ENCODE measurements around the gene CDKL5.

DNA sequence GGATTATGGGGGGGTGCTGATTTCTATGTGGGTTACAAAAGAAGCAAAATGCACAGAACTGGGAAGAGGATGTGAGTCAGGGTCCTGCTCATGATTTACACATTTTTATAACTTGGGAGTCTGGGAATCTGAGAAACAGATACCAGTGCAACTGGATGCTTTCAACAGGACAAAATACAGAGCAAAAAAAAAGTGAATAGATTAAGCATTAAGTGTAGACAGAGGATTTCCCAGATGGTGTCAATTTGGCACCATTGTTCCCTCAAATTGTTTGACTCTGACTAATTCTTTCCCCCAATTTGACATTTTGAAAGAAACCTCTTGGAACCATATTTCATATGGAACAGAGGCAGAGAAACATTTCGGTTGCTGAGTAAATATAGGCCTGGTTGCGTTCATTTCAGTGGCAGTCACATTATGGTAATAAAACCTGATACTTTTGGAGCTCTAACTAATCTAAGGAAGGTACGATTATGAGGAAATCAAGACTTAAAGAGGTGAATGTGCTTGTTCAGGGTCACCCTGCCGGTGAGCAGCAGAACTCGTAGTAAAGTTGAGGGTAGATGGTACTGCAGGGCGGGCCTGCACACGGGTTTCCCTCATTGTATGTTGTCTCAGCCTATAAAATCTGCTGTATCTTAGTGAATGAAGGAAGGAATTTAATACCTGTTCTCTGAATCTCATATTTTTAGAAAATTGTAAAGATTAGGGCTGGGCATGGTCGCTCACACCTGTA, 18.7 kb upstream of the CDKL5 start:
- no peak for TF ChIP-seq BHLHE40 (IDR thresholded peaks at IDR 0.05; ENCODE audit: borderline replicate concordance)
- no peak for TF ChIP-seq LEF1 (IDR thresholded peaks at IDR 0.05; ENCODE audit: borderline replicate concordance)
- no peak for TF ChIP-seq SUZ12 (IDR thresholded peaks at IDR 0.05)
- no peak for TF ChIP-seq ARNT (IDR thresholded peaks at IDR 0.05)
- TF ChIP-seq NFRKB (IDR thresholded peaks at IDR 0.05) = no peak
- no peak for TF ChIP-seq SP1 (IDR thresholded peaks at IDR 0.05)
- TF ChIP-seq TARDBP (IDR thresholded peaks at IDR 0.05) = no peak
